Measurements from ENCODE around the gene TGFB2.

Gene TGFB2

DNA sequence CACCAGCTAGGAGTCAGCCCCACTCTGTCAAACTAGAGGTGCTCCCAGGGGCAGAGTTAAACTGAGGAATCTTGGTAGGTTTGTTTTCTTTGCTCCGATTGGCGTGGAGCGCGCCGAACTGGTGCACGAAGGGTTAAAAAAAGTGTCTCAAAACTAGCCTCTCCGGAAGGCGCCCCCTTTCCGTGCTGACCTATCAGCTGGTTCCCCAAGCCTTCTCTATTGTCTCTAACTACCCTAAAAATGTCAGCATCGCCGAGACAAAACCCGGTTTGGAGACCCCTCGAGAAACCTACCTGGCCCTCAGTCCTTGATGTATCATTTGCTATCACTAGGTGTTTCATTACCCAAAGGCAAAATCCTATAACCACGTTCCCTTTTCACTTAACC, 2.2 kb downstream of the TGFB2 start:
- TF ChIP-seq, protein P1, sequence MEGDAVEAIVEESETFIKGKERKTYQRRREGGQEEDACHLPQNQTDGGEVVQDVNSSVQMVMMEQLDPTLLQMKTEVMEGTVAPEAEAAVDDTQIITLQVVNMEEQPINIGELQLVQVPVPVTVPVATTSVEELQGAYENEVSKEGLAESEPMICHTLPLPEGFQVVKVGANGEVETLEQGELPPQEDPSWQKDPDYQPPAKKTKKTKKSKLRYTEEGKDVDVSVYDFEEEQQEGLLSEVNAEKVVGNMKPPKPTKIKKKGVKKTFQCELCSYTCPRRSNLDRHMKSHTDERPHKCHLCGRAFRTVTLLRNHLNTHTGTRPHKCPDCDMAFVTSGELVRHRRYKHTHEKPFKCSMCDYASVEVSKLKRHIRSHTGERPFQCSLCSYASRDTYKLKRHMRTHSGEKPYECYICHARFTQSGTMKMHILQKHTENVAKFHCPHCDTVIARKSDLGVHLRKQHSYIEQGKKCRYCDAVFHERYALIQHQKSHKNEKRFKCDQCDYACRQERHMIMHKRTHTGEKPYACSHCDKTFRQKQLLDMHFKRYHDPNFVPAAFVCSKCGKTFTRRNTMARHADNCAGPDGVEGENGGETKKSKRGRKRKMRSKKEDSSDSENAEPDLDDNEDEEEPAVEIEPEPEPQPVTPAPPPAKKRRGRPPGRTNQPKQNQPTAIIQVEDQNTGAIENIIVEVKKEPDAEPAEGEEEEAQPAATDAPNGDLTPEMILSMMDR (conservative IDR thresholded peaks at IDR 0.05) = no peak
- no peak for TF ChIP-seq ZFX (IDR thresholded peaks at IDR 0.05)

DNA sequence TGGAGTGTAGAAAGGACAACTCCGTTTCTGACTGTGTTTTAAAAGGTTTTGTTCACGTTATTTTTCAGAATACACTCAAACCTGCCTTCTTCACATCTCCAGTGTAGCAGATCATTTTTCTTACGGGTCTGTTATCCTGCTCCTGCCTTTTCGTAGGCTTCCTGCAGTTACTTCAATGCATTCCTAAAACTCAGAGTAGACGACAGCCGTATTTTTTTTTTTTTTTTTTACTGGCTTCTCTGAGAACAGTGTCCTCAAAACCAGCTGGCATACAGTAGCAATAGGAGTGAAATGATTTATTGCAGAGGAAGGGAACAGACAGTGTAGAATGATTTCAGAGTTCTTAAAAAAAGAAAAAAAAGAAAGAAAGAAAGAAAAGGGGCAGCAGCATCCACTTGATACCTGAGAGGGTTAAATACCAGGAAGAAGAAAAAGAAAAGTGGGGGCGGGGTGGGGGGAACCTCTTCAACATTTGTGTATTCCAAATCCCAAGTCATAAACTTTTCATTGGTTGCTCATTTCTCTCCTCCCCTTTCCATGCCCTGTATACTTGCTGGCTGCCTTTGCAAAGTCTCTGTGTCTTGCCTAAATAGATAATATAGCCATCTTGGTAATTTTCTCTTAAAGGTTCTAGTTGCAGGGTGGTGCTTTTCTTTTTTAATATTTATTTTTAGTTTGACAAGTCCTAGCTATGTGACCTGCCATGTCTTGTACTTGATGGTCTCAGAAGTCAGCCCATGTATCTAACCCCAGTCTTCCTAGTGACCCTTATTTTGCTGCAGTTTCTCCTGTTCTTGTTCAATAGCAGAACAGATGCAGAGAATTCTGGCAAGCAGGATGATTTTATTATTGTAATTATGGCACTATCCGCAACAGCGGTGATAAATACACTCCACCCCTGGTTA, 2.8 kb downstream of the TGFB2 start:
- H3K27ac ChIP-seq = no peak overlapping the region

More for the DNA sequence above, 2.2 kb downstream of the TGFB2 start:
- no peak overlapping the region for H3K27ac ChIP-seq

DNA sequence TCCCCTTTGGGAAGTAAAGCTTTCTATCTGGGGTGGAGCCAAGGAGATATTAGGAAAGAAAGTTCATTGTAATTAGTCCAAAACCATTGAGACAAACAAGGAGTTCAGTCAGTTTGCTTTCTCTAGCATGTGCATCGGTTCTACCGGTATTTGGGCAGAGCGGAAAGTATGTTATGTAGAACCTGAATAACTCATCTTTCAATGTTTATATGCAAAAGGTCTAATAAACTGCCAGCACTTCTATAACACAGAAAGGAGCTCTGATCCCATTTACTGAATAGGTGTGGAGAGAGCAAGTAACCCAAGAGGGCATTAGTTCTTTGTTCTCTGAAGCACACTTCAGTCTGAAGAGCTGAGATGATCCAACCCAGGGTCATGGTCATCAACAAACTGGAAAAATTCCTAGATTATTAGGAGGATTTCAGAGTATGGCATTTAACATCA, 3.5 kb downstream of the TGFB2 start:
- no peak overlapping the region for H3K27ac ChIP-seq
- TF ChIP-seq, protein P1 (conservative IDR thresholded peaks at IDR 0.05) = no peak
- TF ChIP-seq ZFX (IDR thresholded peaks at IDR 0.05) = no peak

More for the DNA sequence above, 2.8 kb downstream of the TGFB2 start:
- TF ChIP-seq ZFX (IDR thresholded peaks at IDR 0.05) = no peak
- TF ChIP-seq, protein P1 (conservative IDR thresholded peaks at IDR 0.05) = no peak

DNA sequence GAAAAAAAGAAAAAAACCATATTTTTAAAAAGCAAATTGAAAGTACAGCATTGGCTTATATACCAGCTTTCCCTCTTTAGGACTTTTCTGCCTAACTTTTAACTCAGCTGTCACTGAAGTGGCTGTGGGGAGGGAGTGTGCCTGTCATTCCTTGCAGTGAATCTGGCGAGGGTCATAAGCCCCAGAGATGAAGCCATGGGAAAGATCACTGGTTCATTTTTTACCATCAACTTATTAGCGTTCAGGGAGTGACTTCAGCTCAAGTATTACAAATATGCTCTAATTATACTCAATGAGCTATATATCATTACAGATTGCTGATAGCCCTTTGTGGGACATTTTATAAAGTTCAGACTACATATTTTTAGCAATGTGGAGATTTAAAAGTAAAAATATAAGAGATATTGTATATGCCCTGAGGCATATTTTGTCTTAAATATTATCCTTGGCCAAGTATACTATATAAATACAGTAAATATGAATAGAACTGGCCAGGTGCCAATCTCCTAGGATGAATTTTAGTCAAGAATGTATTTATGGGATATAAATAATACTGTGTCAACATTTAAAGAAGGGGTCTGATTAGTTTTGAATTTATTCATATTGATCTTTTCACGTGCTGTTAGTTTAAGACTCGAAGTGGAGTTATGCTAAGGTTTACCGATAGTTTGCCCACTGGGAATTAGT, 4.4 kb downstream of the TGFB2 start:
- no peak for TF ChIP-seq ZFX (IDR thresholded peaks at IDR 0.05)
- TF ChIP-seq, protein P1 (conservative IDR thresholded peaks at IDR 0.05) = no peak
- no peak overlapping the region for H3K27ac ChIP-seq

DNA sequence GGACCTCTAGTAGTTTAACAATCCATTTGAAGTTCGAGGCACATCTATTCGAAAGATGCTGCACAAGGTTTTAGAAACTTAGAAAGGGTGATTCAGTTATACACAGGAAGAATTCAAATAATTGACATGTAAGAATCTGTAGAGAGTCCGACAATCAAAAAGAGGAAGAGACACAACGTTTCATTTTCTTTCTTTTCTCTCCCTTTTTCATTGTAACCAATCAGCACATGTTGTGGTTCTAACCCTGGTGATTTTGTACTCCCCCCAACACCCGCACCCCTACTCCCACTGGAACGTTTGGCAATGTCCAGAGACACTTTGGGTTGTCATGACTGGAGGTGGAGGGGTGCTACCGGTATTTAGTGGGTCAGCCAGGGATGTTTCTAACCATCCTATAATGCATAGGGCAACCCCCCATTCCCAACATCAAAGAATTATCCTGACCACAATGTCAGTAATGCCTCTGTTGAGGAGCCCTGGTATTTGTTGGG, 4.9 kb downstream of the TGFB2 start:
- TF ChIP-seq, protein P1 (conservative IDR thresholded peaks at IDR 0.05) = no peak

DNA sequence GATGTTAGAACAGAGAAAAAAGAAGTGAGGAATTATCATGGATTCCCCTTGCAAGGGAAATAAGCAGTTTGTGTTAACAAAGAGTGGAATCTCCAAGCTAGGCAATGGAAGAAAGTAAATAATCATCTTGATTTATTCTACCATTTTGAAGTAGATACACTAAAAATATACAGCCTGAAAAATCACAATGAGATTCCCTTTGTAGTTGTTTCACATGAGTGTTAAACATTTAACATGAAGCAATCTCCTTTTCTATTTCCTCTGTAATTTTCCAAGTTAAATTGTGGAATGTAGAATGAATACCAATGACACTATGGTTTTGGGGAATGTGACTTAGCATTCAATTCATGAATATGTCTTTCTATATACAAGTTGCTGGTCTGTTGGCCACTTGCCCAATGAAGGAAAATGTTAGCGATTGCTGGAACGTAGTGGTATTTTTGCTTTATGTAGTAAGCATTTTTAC, 5.7 kb downstream of the TGFB2 start:
- H3K27ac ChIP-seq = no peak overlapping the region
- TF ChIP-seq, protein P1 (conservative IDR thresholded peaks at IDR 0.05) = no peak
- TF ChIP-seq ZFX (IDR thresholded peaks at IDR 0.05) = no peak

More for the DNA sequence above, 4.9 kb downstream of the TGFB2 start:
- no peak overlapping the region for H3K27ac ChIP-seq
